ENCODE results near the gene AMFR.

Gene AMFR

GRCh38 chr16:56332464-56333079 is 92.8 kb downstream of the AMFR start:
- no peak for DNase-seq (ENCODE audit: low read depth, low spot score)

GRCh38 chr16:56331915-56332314 is 93.4 kb downstream of the AMFR start:
- no peak for DNase-seq (ENCODE audit: low read depth, low spot score)

GRCh38 chr16:56331399-56331798 is 93.9 kb downstream of the AMFR start:
- no peak for DNase-seq (ENCODE audit: low read depth, low spot score)

GRCh38 chr16:56330476-56330875 is 94.9 kb downstream of the AMFR start:
- DNase-seq (ENCODE audit: low read depth, low spot score), result no peak

- no peak for DNase-seq (ENCODE audit: low read depth, low spot score)
Measured at GRCh38 chr16:56329887-56330286, 95.5 kb downstream of the AMFR start.

GRCh38 chr16:56328276-56329022 is 96.9 kb downstream of the AMFR start:
- no peak for DNase-seq (ENCODE audit: low read depth, low spot score)

- no peak for DNase-seq (ENCODE audit: low read depth, low spot score)
Measured at GRCh38 chr16:56327929-56328258, 97.5 kb downstream of the AMFR start.

GRCh38 chr16:56327071-56327928 is 98.0 kb downstream of the AMFR start:
- DNase-seq (ENCODE audit: low read depth, low spot score), result no peak

GRCh38 chr16:56325956-56326355 is 99.4 kb downstream of the AMFR start:
- DNase-seq (ENCODE audit: low read depth, low spot score), result no peak

GRCh38 chr16:56324406-56324805 is 100.9 kb downstream of the AMFR start:
- no peak for DNase-seq (ENCODE audit: low read depth, low spot score)

GRCh38 chr16:56321571-56321970 is 103.8 kb downstream of the AMFR start:
- no peak for DNase-seq (ENCODE audit: low read depth, low spot score)

- no peak for DNase-seq (ENCODE audit: low read depth, low spot score)
Measured at GRCh38 chr16:56320811-56321558, 104.4 kb downstream of the AMFR start.

GRCh38 chr16:56320056-56320455 is 105.3 kb downstream of the AMFR start:
- DNase-seq (ENCODE audit: low read depth, low spot score), result no peak

- DNase-seq (ENCODE audit: low read depth, low spot score), result no peak
Measured at GRCh38 chr16:56319376-56319775, 106.0 kb downstream of the AMFR start.

- no peak for DNase-seq (ENCODE audit: low read depth, low spot score)
Measured at GRCh38 chr16:56318827-56319140, 106.6 kb downstream of the AMFR start.

GRCh38 chr16:56317998-56318826 is 107.1 kb downstream of the AMFR start:
- peak; percentile 18 for DNase-seq (ENCODE audit: low read depth, low spot score)

GRCh38 chr16:56316545-56316944 is 108.8 kb downstream of the AMFR start:
- no peak for DNase-seq (ENCODE audit: low read depth, low spot score)

GRCh38 chr16:56315955-56316354 is 109.4 kb downstream of the AMFR start:
- DNase-seq (ENCODE audit: low read depth, low spot score), result no peak

GRCh38 chr16:56314244-56314850 is 111.0 kb downstream of the AMFR start:
- no peak for DNase-seq (ENCODE audit: low read depth, low spot score)

- DNase-seq (ENCODE audit: low read depth, low spot score), result no peak
Measured at GRCh38 chr16:56312556-56312955, 112.8 kb downstream of the AMFR start.

GRCh38 chr16:56312028-56312300 is 113.4 kb downstream of the AMFR start:
- no peak for DNase-seq (ENCODE audit: low read depth, low spot score)
